Activated naive CD4-positive, alpha-beta T cell (primary cell): ENCODE measurements around the gene SCN5A.

Source experiments
- DNase-seq, 4 experiments: peaks; one replicate each; lab custom pipeline; 2025; lab: John Stamatoyannopoulos, UW

Gene SCN5A

GRCh38 chr3:38649500-38650247, at the start of gene SCN5A:
SCN5A (minus strand) TSS chr3:38649687; CDS start chr3:38633307, 16,380 bp downstream.
- DNase-seq = peak in 3 of 4 experiments; percentile 18 to 46 (median 23)

- DNase-seq = no peak
Observed at GRCh38 chr3:38698760-38699159, 49.3 kb upstream of the SCN5A start.

GRCh38 chr3:38698061-38698460, 48.6 kb upstream of the SCN5A start:
- DNase-seq = no peak

DNA sequence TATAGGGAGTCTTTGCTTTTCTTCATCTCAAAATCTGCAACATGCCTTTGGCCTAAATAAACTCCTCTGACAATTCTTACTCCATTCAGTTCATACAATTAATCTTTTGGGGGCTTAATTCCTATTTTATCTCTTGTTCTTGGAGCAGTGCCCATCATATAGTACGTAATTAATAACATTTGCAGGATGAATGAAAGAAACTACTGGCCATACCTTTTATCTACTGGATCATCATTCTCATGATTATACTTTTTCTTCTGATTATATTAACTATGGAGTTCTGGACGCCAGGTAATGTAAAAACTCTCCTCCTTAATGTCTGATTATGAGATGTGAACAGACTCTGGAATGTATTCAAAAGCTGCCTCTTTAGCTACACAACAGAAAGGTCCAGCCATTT, 46.5 kb upstream of the SCN5A start:
- no peak for DNase-seq

GRCh38 chr3:38690185-38690584, 40.7 kb upstream of the SCN5A start:
- no peak for DNase-seq

DNA sequence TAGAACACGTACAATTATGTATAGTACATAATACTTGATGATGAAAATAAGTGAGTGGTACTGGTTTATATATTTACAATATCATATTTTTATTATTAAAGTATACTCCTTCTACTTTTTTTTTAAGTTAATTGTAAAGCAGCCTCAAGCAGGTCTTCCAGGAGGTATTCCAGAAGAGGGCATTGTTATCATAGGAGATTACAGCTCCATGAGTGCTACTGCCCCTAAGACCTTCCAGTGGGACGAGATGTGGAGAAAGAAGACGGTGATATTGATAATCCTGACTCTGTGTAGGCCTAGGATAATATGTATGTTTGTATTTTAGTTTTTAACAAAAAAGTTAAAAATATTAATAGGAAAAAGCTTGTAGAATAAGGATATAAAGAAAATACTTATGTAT, 40.3 kb upstream of the SCN5A start:
- no peak for DNase-seq

GRCh38 chr3:38689346-38689745, 39.9 kb upstream of the SCN5A start:
- DNase-seq = no peak

GRCh38 chr3:38687321-38687720, 37.8 kb upstream of the SCN5A start:
- no peak for DNase-seq

- DNase-seq = no peak
Observed at GRCh38 chr3:38684546-38684945, 35.1 kb upstream of the SCN5A start.

DNA sequence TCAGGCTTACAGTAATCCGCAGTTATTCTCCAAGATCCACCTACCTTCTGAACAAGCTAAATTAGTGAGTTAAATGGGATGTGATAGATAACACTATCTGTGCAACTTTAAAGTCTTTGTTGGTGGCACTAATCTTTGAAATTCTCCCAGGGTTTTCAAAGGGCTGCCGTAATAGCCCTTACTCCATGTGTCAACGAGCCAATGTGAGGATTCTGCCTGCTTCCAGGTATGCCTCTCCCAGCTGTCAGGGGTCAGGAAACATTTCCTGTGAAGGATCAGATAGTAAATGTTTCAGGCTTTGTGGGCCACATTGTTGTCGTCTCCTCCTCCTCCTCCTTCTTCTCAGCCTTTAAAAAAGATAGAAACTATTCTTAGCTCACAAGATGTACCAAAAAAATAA, 20.2 kb upstream of the SCN5A start:
- DNase-seq = no peak

GRCh38 chr3:38662544-38662943, 13.1 kb upstream of the SCN5A start:
- no peak for DNase-seq

DNA sequence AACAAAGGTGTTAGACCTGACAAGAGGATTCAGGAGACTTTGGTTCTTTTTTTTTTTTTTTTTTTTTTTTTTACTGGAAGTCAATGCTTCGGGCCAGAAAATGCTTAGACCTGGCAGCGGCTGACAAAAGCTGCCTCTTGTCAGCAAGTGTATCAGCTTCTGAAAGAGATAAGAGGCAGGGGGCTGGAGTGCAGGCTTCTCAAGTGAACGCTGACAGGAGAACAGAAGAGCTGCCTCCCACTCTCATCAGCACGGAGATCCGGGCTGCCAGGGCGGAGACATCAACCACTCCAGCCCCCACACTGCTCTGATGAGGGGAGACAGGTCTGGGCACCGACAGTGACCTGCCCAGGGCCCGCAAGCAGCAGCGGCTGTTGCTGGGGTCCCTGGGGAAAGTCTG, 9.4 kb upstream of the SCN5A start:
- DNase-seq = no peak

GRCh38 chr3:38657369-38657768, 7.9 kb upstream of the SCN5A start:
- DNase-seq = no peak

GRCh38 chr3:38655708-38656300, 6.3 kb upstream of the SCN5A start:
- no peak for DNase-seq

- DNase-seq = no peak
Observed at GRCh38 chr3:38653685-38654537, 4.4 kb upstream of the SCN5A start.

DNA sequence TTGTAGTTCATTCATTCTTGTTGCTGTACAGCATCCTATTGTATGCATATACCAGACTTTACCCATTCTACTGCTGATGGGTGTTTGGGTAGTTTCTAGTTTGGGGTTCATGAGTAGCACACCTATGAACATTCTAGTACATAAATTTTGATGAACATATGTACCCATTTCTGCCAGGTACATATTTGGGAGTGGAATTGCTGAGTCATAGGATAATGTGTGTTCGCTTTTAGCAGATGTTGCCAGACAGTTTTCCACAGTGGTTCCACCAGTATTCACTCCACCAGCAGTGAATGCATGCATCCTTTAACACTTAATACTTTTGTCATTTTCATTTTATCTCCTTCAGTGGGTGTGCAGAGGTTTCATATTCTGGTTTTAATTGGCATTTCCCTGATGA, 3.4 kb upstream of the SCN5A start:
- no peak for DNase-seq

DNA sequence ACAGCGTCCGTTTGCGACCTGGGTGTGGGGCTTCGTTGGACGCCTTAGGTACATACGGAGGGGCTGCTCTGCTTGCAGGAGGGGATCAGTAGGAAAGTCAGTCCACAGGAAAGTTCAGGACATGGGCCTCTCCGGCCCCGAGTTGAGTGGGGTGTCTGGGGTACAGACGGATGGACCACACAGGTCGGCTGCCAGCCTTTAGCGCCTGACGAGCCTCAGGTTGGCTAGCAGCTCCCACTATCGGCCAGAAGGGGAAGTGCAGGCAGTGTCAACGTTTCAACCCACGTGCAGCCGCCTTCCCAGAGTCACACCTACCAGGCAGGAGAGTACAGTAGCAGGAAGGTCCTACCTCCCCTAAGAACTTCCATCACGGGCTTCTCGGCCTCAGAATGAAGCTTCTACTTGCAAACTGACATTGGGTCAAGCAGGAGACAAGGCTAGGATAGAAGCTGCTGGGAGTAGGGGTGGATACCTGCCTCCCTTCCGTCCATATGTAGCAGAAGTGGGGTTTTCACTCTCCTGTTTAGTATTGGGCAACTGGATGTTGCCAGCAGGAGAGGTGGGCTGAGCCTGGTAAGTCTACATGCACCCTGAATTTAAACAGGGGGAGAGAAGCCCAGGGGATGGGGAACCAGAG, 1.8 kb upstream of the SCN5A start:
- peak; percentile 36 to 53 (median 46) for DNase-seq

GRCh38 chr3:38650248-38650951, 913 bp upstream of the SCN5A start:
- DNase-seq = no peak

DNA sequence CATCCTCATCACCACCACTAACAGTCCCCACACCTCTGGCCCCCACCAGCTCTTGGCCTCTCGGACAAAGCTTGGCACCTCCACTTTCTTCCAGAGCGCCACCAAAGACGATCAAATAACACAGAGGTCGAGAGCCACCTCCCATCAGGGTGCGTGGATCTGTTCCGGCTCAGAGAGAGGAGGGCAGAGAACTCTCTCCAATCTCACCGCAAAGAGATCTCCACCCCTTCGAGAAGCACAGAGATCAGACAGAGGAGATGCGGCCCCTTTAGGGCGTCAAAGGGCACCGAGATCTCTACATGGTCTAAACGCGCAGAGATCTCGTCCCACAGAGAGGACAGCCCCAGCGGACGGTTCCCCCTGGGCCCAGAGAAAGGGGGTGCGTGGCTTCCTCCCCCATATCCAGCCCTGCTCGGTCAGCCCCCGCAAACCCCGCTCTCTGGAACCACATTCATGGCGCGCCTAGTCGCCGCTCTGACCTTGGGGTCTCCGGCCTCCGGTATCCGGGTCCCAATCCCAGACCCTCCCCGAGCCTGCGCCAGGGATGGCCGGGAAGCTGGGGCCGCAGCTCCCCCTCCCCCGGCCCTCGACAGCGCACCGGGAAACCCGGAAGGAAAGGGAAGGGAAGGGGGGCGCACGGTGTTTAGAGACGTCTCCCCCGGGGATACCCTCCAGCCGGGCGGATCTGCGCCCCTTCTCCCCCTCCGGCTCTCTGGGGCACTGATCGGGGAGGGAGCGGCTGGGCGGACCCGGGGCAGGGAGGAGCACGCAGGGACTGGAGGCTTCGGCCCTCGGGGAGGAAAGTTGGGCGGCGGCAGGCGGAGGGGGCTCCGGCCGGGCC, 608 bp downstream of the SCN5A start:
- no peak for DNase-seq

DNA sequence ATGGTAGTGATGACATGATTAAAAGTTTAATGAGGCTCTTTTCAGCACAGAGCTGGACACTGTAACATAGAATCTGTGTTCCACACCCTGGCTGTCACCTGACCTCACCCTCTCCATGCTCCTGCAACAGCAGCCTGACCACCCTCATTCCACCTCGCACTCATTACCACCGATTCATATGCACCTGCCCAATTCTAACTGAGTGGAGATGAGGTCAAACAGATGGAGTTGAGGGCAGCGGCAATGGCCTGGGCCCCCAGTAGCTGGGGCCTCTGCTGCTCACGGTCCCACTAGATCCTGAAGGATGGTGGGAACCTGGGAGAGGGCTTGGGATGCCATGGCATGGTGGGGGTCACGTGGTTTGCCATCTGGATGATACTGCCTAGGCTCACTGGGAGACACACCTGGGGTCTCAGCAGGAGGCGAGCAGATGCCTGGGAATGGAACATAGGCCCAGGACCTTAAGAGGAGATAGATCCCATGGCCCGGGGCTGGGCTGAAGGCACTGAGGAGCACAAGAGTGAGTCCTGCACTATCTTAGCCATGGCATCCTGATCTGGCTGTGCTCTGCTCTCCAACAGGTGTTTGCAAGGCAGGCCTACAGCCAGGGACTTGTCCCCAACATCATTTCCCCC, 1.3 kb downstream of the SCN5A start:
- no peak for DNase-seq
